22Rv1 (cell line): ENCODE results near the gene NPHS1.

ENCODE experiments used
- CTCF ChIP-seq: fragments of 450-650 bp; IDR thresholded peaks from 2 replicates; pipeline ENCODE4 v1.5.1; 2017; ENCODE audit warnings: mild to moderate bottlenecking
- ZFX ChIP-seq: fragments of 450-650 bp; IDR thresholded peaks from 2 replicates; pipeline ENCODE4 v1.6.1; 2017; ENCODE audit warnings: antibody characterized with exemption, borderline replicate concordance

- no peak for TF ChIP-seq CTCF
- TF ChIP-seq ZFX: no peak
These were observed 62.9 kb downstream of the NPHS1 start for GRCh38 chr19:35789195-35789977.
